MM.1S (cell line): ENCODE results near the gene TNFRSF14.
"Not testable (repeated sequence)": the region's sequence is repeated elsewhere in the genome, so short reads cannot be mapped to it uniquely, and the experiment has no call there.

Source experiments
- DNase-seq: peaks from one replicate; pipeline ENCODE4 v3.0.0-alpha.2; 2015
- H2AFZ ChIP-seq: fragments of 300-600 bp; sonication (generic); 2 replicates; pipeline ENCODE4 v1.6.0; 2016; ENCODE audit warnings: antibody characterized with exemption, low read length
- H3F3A ChIP-seq: fragments of 300-600 bp; sonication (generic); 2 replicates; pipeline ENCODE4 v1.6.1; 2016; ENCODE audit warnings: mild to moderate bottlenecking, antibody characterized with exemption, low read length, moderate library complexity, mixed read lengths; ENCODE audit not compliant: insufficient read depth
- H3K27ac ChIP-seq: fragments of 300-600 bp; sonication (generic); 2 replicates; pipeline ENCODE4 v1.5.1; 2016; ENCODE audit warnings: mild to moderate bottlenecking, low read length
- H3K27me3 ChIP-seq: fragments of 300-600 bp; sonication (generic); replicated peaks from 2 replicates; pipeline ENCODE4 v1.6.0; 2016; ENCODE audit warnings: low read length; ENCODE audit not compliant: insufficient read depth
- H3K36me3 ChIP-seq: fragments of 300-600 bp; sonication (generic); replicated peaks from 2 replicates; pipeline ENCODE4 v1.6.1; 2016; ENCODE audit warnings: mild to moderate bottlenecking, low read length, mixed read lengths; ENCODE audit not compliant: insufficient read depth
- H3K4me1 ChIP-seq: fragments of 300-600 bp; sonication (generic); 2 replicates; pipeline ENCODE4 v1.6.1; 2016; ENCODE audit warnings: low read length, mixed read lengths
- H3K4me2 ChIP-seq: fragments of 300-600 bp; sonication (generic); 2 replicates; pipeline ENCODE4 v1.6.0; 2016; ENCODE audit warnings: low read depth, low read length
- H3K4me3 ChIP-seq: fragments of 300-600 bp; sonication (generic); 2 replicates; pipeline ENCODE4 v1.5.1; 2016; ENCODE audit warnings: low read length, mixed read lengths
- H3K79me2 ChIP-seq: fragments of 300-600 bp; sonication (generic); 2 replicates; pipeline ENCODE4 v1.6.1; 2016; ENCODE audit warnings: mixed run types, low read length, mixed read lengths
- H3K9ac ChIP-seq: fragments of 300-600 bp; sonication (generic); 2 replicates; pipeline ENCODE4 v1.6.1; 2016; ENCODE audit warnings: low read length, mixed read lengths
- H3K9me2 ChIP-seq: fragments of 300-600 bp; sonication (generic); replicated peaks from 2 replicates; pipeline ENCODE4 v1.6.1; 2016; ENCODE audit warnings: mild to moderate bottlenecking, low read length, mixed read lengths; ENCODE audit not compliant: insufficient read depth
- H3K9me3 ChIP-seq: fragments of 300-600 bp; sonication (generic); replicated peaks from 2 replicates; pipeline ENCODE4 v1.6.1; 2016; ENCODE audit warnings: mild to moderate bottlenecking, low read length, mixed read lengths; ENCODE audit not compliant: insufficient read depth
- H4K20me1 ChIP-seq: fragments of 300-600 bp; sonication (generic); 2 replicates; pipeline ENCODE4 v1.6.1; 2016; ENCODE audit warnings: mild to moderate bottlenecking, low read length, moderate library complexity, mixed read lengths; ENCODE audit not compliant: insufficient read depth
- EZH2 ChIP-seq: fragments of 300-600 bp; sonication (generic); optimal IDR thresholded peaks from 2 replicates; pipeline ENCODE3; 2017; ENCODE audit warnings: low read depth, mild to moderate bottlenecking, antibody characterized with exemption, low read length, mixed read lengths
- EZH2phosphoT487 ChIP-seq: fragments of 300-600 bp; sonication (generic); IDR thresholded peaks from 2 replicates; pipeline ENCODE4 v1.6.1; 2018; ENCODE audit warnings: antibody characterized with exemption, low read length
- TF ChIP-seq, protein P1 (sequence below): fragments of 300-600 bp; sonication (generic); IDR thresholded peaks from 2 replicates; pipeline ENCODE4 v1.5.1; 2016; ENCODE audit warnings: antibody characterized with exemption, low read length, mixed read lengths

Gene TNFRSF14

DNA sequence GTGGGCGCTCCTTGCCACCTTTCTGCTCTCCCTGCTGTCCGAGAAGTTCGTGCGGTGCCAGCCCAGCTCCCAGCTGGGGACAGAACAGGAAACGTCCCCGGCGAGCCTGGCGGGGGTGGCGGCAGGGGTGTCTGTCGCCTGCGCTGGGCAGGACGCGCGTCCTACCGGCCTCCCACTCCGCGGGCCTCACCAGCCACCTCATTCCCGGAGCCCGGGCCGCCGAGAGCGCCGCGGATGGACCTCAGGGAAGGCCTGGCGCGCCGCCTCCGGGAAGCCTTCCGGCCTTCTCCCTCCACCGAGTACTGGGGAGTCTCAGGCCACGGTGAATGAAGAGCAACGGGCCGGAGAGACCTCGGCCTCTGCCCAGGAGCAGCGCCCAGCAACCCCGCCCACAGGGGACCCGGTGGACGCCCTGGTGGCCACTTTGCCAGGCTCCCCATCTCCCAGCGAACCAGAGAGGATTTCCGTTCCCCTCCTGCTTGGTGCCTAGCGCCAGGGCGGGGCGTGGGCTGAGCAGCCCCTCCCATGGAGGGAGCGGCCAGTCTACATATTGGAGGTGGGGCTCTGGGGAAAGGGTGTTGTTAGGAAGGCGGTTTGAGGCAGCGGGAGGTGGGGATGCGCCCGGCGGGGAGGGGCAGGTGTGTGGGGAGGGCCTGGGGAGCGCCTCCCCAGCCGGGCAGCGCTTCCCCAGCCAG, 9.5 kb upstream of the TNFRSF14 start:
- Histone ChIP-seq H3K9me2 (no peaks in the 10 kb centered on the region), H2AFZ (peak overlapping the region; percentile 21; the same call in 1 of the 2 replicates), H3K27ac (peak overlapping the region; percentile 98), H3K4me2 (peak overlapping the region; percentile 100), H3K79me2 (0 out of 2 replicates have a peak, but pooled peaks cover 3% of the 10 kb centered on the region), H3K4me1 (peaks cover 24% of the 10 kb centered on the region), H3K9ac (peak overlapping the region; percentile 88), H4K20me1 (no peaks in the 10 kb centered on the region), H3K27me3 (no peaks in the 10 kb centered on the region), H3K9me3 (no peaks in the 10 kb centered on the region), H3F3A (peaks cover 36% of the 10 kb centered on the region), H3K4me3 (peak overlapping the region; percentile 73), H3K36me3 (no peaks in the 10 kb centered on the region)
- DNase-seq: peak; percentile 90
- TF ChIP-seq EZH2: no peak
- no peak for TF ChIP-seq EZH2phosphoT487
- TF ChIP-seq, protein P1, sequence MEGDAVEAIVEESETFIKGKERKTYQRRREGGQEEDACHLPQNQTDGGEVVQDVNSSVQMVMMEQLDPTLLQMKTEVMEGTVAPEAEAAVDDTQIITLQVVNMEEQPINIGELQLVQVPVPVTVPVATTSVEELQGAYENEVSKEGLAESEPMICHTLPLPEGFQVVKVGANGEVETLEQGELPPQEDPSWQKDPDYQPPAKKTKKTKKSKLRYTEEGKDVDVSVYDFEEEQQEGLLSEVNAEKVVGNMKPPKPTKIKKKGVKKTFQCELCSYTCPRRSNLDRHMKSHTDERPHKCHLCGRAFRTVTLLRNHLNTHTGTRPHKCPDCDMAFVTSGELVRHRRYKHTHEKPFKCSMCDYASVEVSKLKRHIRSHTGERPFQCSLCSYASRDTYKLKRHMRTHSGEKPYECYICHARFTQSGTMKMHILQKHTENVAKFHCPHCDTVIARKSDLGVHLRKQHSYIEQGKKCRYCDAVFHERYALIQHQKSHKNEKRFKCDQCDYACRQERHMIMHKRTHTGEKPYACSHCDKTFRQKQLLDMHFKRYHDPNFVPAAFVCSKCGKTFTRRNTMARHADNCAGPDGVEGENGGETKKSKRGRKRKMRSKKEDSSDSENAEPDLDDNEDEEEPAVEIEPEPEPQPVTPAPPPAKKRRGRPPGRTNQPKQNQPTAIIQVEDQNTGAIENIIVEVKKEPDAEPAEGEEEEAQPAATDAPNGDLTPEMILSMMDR: no peak

DNA sequence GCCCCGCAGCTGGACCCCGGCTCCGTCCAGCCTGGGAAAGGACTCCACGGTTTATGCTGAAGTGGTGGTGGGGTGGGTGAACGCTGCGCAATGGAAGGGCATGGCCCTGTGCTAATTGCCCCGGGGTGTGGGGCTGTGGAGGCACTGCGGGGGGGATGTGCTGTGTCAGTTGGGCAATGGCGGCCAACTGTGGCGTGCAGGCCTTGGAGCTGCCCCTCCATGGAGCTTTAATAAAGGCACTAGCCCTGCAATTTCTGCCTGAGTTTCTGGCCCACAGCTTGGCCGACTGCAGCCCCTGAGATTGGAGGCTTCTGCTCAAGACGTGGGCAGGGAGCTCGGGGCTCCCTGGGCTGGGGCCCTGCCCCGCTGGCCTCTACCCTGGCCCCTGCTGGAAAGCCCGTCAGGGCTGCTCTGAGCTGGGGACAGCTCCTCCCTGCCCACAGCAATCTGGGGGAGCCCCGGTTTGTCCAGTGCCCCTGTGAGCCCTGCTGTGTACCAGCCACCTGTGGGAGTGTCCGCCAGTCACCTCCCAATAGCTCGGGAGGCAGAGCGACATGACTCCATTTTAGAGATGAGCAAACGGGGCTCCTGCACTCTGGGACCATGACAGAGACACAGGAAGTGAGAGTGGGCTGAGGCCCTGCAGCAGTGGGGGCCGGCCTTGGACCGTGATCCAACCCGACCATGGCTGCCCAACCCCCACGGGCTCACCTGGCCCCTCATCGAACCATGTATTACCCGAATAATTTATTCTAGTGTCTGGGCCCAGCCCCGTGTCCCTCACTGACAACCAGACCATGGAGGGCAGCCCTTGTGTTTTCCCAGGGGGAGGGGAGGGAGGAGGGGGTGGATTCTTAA, 8.7 kb upstream of the TNFRSF14 start:
- 0 out of 2 replicates have a peak, but pooled peaks cover 3% of the 10 kb centered on the region for H3K79me2 ChIP-seq
- peak overlapping the region; percentile 98 for H3K27ac ChIP-seq
- no peaks in the 10 kb centered on the region for H4K20me1 ChIP-seq
- TF ChIP-seq, protein P1: no peak
- TF ChIP-seq EZH2 (no peak), EZH2phosphoT487 (no peak)
- peak; percentile 15 for DNase-seq
- H3K36me3 ChIP-seq: no peaks in the 10 kb centered on the region
- no peaks in the 10 kb centered on the region for H3K27me3 ChIP-seq
- no peak overlapping the region for H2AFZ ChIP-seq
- peaks cover 36% of the 10 kb centered on the region for H3F3A ChIP-seq
- peak overlapping the region; percentile 88; the same call in 1 of the 2 replicates for H3K9ac ChIP-seq
- H3K4me1 ChIP-seq: peaks cover 20% of the 10 kb centered on the region
- H3K4me3 ChIP-seq: peak overlapping the region; percentile 73
- H3K9me3 ChIP-seq: no peaks in the 10 kb centered on the region
- no peaks in the 10 kb centered on the region for H3K9me2 ChIP-seq
- H3K4me2 ChIP-seq: peak overlapping the region; percentile 100

DNA sequence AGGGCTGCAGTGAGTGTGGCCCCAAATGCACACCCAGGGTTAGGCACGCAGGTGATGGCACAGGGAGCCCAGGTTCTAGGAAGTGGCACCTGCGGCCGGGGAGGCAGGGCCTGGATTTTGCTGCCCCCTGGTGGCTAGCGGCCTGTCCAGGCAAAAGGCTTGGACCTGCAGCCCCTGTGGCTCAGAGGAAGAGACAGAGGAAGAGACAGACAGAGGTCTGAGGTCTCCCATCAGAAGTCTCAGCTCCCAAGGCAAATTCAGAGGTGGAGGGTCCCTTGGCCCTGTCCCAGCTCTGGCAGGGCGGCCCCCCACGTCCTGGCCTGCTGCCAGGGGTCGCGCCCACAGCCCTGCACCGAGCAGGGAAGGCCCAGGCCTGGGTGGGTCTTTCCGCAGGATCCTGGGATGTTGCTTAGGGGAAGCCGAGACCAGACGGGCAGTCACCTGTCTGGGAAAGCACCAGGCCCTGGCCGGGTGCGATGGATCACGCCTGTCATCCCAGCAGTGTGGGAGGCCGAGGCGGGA, 8.0 kb upstream of the TNFRSF14 start:
- DNase-seq: peak; percentile 90
- Histone ChIP-seq H3F3A (peaks cover 36% of the 10 kb centered on the region), H3K27ac (peak overlapping the region; percentile 98), H3K79me2 (0 out of 2 replicates have a peak, but pooled peaks cover 3% of the 10 kb centered on the region), H3K9me3 (no peaks in the 10 kb centered on the region), H3K4me2 (peak overlapping the region; percentile 100), H3K27me3 (no peaks in the 10 kb centered on the region), H3K9me2 (no peaks in the 10 kb centered on the region), H3K9ac (peak overlapping the region; percentile 88), H2AFZ (peak overlapping the region; percentile 47; the same call in 1 of the 2 replicates), H3K36me3 (no peaks in the 10 kb centered on the region), H4K20me1 (no peaks in the 10 kb centered on the region), H3K4me3 (peak overlapping the region; percentile 73), H3K4me1 (peaks cover 20% of the 10 kb centered on the region)
- TF ChIP-seq, protein P1: peak; percentile 97
- TF ChIP-seq EZH2phosphoT487: no peak

DNA sequence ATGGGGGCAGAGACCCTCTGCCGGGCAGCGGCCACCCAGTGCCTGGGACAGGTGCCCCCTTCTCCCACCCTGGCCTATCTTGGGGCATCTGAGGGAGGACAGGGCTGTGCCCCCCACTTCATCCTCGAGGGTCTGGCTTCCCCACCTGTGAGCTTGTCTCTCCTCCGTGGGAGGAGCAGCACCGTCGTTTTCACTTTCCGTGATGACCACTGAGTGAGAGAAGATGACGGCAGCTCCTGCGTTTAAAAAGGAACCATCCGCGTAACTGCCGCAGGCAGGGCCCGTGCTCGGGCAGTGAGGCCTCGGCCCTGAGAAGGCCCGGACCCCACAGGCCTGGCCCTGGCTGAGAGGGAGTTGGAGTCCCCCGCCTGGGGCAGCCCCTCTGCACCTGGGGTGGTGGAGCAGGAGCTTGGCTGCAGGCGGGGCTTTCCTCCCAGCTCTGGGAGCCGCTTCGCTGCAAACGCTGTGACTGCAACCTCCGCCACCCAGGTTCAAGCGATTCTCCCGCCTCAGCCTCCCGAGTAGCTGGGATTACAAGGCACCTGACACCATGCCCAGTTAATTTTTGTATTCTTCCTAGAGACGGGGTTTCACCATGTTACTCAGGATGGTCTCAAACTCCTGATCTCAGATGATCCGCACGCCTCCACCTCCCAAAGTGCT, 6.7 kb upstream of the TNFRSF14 start:
- H4K20me1 ChIP-seq, H3K27me3 ChIP-seq, DNase-seq, H2AFZ ChIP-seq, H3K79me2 ChIP-seq, H3K9me3 ChIP-seq, H3K36me3 ChIP-seq, H3K9me2 ChIP-seq: not testable (repeated sequence)
- Histone ChIP-seq H3K27ac (peak overlapping the region; percentile 98), H3K9ac (peak overlapping the region; percentile 88), H3K4me3 (peak overlapping the region; percentile 48), H3K4me2 (peak overlapping the region; percentile 100), H3K4me1 (peaks cover 20% of the 10 kb centered on the region), H3F3A (peaks cover 36% of the 10 kb centered on the region)
